Gastrocnemius medialis (tissue), 4 donors: ENCODE results near the gene REC114. TPM values are rescaled to one million over a fixed set of nuclear protein-coding genes. Genes with fewer than 3 reads are reported as not detected.

Experiments
- ATAC-seq, 2 donors: fragments of 150-250 bp; one replicate each; pipeline ENCODE4 v1.9.1; 2016
- DNase-seq, 2 donors: peaks; one replicate each; pipeline ENCODE4 v3.0.0-alpha.2; 2019
- H3K27ac ChIP-seq, 4 donors: fragments of 200-600 bp; sonication (generic); 1 replicate in 1 of 4; 2 replicates in 3 of 4; pipeline ENCODE4 v1.5.1; 2016 to 2018; ENCODE audit warnings: mild to moderate bottlenecking in 2 of 4, moderate library complexity in 1 of 4
- H3K27me3 ChIP-seq, 3 donors: fragments of 200-600 bp; sonication (generic) in 2 of 3; 1 replicate in 1 of 3; 2 replicates in 2 of 3; pipeline versions ENCODE4 v1.5.1 to v1.6.0; 2016 to 2019; ENCODE audit warnings: mild to moderate bottlenecking in 1 of 3, moderate library complexity in 1 of 3
- H3K36me3 ChIP-seq, 2 donors: fragments of 200-600 bp; sonication (generic) in 1 of 2; one replicate each; pipeline ENCODE4 v1.5.1; 2017 to 2018
- H3K4me1 ChIP-seq, 2 donors: fragments of 200-600 bp; sonication (generic) in 1 of 2; one replicate each; pipeline ENCODE4 v1.5.1; 2016 to 2017; ENCODE audit warnings: mild to moderate bottlenecking in 2 of 2
- H3K4me3 ChIP-seq, 4 donors: fragments of 200-600 bp; sonication (generic) in 3 of 4; 1 replicate in 1 of 4; 2 replicates in 3 of 4; pipeline ENCODE4 v1.5.1; 2016 to 2019; ENCODE audit warnings: mild to moderate bottlenecking in 2 of 4
- H3K9me3 ChIP-seq, 3 donors: fragments of 200-600 bp; sonication (generic) in 2 of 3; 1 replicate in 1 of 3; 2 replicates in 2 of 3; pipeline ENCODE4 v1.5.1; 2016 to 2019
- POLR2A ChIP-seq, 2 donors: fragments of 450-650 bp; IDR thresholded peaks; one replicate each; pipeline ENCODE4 v1.6.1; 2017; ENCODE audit warnings: antibody characterized with exemption in 2 of 2, mild to moderate bottlenecking in 2 of 2, moderate library complexity in 2 of 2
- in situ Hi-C, 4 donors: fragments of 200-750 bp; cut with MboI; loops; one replicate each; pipeline versions ENCODE4 v1.15.0 to v1.8.0; 2017; ENCODE audit warnings: low sequenced_read_pairs in 4 of 4
- intact Hi-C: fragments of 100-400 bp; cut with DNase I; formaldehyde crosslinking; loops from one replicate; pipeline ENCODE4 v1.15.1; 2023; ENCODE audit warnings: low total_unique reads
- total RNA-seq, 4 donors: library from RNA; depleted of rRNA; stranded (reverse); fragments of >200 nt; gene quantifications; one replicate each; pipeline versions ENCODE4 v1.1.0 to v1.2.3, GENCODE V29; 2016
- TF ChIP-seq, protein P1 (sequence below), 5 experiments: fragments of 450-650 bp in 3 of 5; fragments of 200-600 bp in 2 of 5; sonication (generic) in 2 of 5; IDR thresholded peaks in 4 of 5; conservative IDR thresholded peaks in 1 of 5; 1 replicate in 4 of 5; 2 replicates in 1 of 5; pipeline ENCODE4 v1.5.1; 2016 to 2019; ENCODE audit warnings: antibody characterized with exemption in 5 of 5, mild to moderate bottlenecking in 3 of 5, moderate library complexity in 3 of 5

REC114 gene
- total RNA-seq, 4 donors from 2014 or later, result not detected

DNA sequence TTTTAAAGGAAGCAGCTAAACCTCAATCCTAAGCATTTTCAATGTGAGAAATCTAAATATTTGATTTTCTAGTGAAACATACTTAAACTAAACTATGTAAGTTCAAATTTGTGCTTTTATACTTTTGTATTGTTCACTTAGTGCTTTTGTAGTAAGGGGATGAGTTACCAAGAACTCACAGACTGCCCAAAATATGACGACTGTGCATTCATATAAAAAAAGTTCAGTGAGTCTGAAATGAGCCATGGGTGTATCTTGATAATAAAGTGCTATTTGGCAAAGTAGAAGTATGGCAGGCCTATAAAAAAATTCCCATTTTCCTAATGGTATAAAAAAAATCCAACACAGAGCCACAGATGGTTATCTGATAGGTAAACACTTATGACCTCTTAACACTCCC lies 124.1 kb downstream of the REC114 start:
- no peaks in the 10 kb centered on the region for H3K9me3 ChIP-seq
- no peaks in the 10 kb centered on the region for H3K27me3 ChIP-seq
- intact Hi-C loops (no loop called here), in situ Hi-C loops (no loop called here)
- TF ChIP-seq POLR2A (IDR thresholded peaks at IDR 0.05), result no peak
- TF ChIP-seq, protein P1, sequence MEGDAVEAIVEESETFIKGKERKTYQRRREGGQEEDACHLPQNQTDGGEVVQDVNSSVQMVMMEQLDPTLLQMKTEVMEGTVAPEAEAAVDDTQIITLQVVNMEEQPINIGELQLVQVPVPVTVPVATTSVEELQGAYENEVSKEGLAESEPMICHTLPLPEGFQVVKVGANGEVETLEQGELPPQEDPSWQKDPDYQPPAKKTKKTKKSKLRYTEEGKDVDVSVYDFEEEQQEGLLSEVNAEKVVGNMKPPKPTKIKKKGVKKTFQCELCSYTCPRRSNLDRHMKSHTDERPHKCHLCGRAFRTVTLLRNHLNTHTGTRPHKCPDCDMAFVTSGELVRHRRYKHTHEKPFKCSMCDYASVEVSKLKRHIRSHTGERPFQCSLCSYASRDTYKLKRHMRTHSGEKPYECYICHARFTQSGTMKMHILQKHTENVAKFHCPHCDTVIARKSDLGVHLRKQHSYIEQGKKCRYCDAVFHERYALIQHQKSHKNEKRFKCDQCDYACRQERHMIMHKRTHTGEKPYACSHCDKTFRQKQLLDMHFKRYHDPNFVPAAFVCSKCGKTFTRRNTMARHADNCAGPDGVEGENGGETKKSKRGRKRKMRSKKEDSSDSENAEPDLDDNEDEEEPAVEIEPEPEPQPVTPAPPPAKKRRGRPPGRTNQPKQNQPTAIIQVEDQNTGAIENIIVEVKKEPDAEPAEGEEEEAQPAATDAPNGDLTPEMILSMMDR (IDR thresholded peaks at IDR 0.05 in 4 of 5, conservative IDR thresholded peaks at IDR 0.05 in 1 of 5), result no peak
- no peak overlapping the region for H3K4me3 ChIP-seq
- no peak overlapping the region for H3K27ac ChIP-seq
- no peak for DNase-seq
- peaks cover 4 to 65% of the 10 kb centered on the region in 2 donors for H3K36me3 ChIP-seq
- peaks cover 0 to 11% of the 10 kb centered on the region in 2 donors for H3K4me1 ChIP-seq
- no peak for ATAC-seq

GRCh38 chr15:73568564-73569280 lies 125.8 kb downstream of the REC114 start:
- H3K4me3 ChIP-seq, result no peak overlapping the region
- H3K4me1 ChIP-seq, result peaks cover 0 to 11% of the 10 kb centered on the region in 2 donors
- peaks cover 4 to 64% of the 10 kb centered on the region in 2 donors for H3K36me3 ChIP-seq
- no peaks in the 10 kb centered on the region for H3K27me3 ChIP-seq
- ATAC-seq (no peak), DNase-seq (no peak)
- in situ Hi-C loops (no loop called here), intact Hi-C loops (no loop called here)
- H3K27ac ChIP-seq, result no peak overlapping the region
- no peaks in the 10 kb centered on the region for H3K9me3 ChIP-seq
- TF ChIP-seq, protein P1 (IDR thresholded peaks at IDR 0.05 in 4 of 5, conservative IDR thresholded peaks at IDR 0.05 in 1 of 5), result no peak
- no peak for TF ChIP-seq POLR2A (IDR thresholded peaks at IDR 0.05)

- intact Hi-C loops, result no loop called here
- Histone ChIP-seq H3K27me3 (no peaks in the 10 kb centered on the region), H3K4me3 (no peak overlapping the region), H3K36me3 (peaks cover 4 to 64% of the 10 kb centered on the region in 2 donors), H3K4me1 (peaks cover 0 to 5% of the 10 kb centered on the region in 2 donors), H3K9me3 (no peaks in the 10 kb centered on the region), H3K27ac (no peak overlapping the region)
- in situ Hi-C loops, result no loop called here
- ATAC-seq (no peak), DNase-seq (no peak)
- TF ChIP-seq, protein P1 (IDR thresholded peaks at IDR 0.05 in 4 of 5, conservative IDR thresholded peaks at IDR 0.05 in 1 of 5), result no peak
- TF ChIP-seq POLR2A (IDR thresholded peaks at IDR 0.05), result no peak
Observed at GRCh38 chr15:73569361-73569760, 126.4 kb downstream of the REC114 start.

DNA sequence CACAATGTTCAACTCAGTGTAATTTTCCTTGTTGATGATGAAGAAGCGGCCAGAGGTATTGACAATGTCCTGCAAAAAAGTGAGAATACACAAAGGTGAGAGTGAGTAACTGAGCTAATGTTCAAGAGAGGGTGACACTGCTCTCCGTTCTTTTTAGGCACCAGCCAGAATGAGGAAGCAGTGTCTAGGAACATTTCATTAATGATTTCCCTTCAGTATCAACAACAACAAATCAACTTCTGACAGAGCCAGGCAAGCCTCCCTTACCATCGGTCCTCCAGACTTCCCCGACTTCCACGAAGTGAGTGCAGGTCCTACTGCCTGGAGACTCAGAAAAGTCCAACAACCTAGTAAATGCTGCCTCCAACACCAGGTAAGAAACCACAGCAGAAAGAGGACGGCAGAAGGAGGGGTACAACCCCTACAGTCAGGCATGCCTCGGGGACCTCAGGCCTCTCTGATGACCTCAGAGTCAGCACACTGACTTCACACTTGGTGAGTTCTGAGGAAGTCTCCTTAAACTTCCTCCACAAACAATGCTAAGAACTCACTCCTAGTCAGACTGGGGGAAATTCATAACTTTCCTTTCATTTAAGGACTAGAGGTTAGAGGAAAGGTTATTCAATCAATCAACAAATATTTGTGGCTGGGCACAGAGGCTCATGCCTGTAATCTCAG lies 127.5 kb downstream of the REC114 start:
- Histone ChIP-seq H3K36me3 (peaks cover 4 to 62% of the 10 kb centered on the region in 2 donors), H3K27ac (no peak overlapping the region), H3K4me1 (peaks cover 0 to 7% of the 10 kb centered on the region in 2 donors), H3K9me3 (no peaks in the 10 kb centered on the region), H3K27me3 (no peaks in the 10 kb centered on the region), H3K4me3 (no peak overlapping the region)
- in situ Hi-C loops, result loop anchor here in 1 of 4 donors (5.0 kb wide), 1 partner anchor 67 kb away; no protein-coding TSS in a partner anchor
- no peak for DNase-seq
- intact Hi-C loops, result no loop called here
- TF ChIP-seq POLR2A (IDR thresholded peaks at IDR 0.05), result no peak
- TF ChIP-seq, protein P1 (IDR thresholded peaks at IDR 0.05 in 4 of 5, conservative IDR thresholded peaks at IDR 0.05 in 1 of 5), result no peak
- no peak for ATAC-seq
